ENCODE measurements around the gene GPANK1.

Gene GPANK1

DNA sequence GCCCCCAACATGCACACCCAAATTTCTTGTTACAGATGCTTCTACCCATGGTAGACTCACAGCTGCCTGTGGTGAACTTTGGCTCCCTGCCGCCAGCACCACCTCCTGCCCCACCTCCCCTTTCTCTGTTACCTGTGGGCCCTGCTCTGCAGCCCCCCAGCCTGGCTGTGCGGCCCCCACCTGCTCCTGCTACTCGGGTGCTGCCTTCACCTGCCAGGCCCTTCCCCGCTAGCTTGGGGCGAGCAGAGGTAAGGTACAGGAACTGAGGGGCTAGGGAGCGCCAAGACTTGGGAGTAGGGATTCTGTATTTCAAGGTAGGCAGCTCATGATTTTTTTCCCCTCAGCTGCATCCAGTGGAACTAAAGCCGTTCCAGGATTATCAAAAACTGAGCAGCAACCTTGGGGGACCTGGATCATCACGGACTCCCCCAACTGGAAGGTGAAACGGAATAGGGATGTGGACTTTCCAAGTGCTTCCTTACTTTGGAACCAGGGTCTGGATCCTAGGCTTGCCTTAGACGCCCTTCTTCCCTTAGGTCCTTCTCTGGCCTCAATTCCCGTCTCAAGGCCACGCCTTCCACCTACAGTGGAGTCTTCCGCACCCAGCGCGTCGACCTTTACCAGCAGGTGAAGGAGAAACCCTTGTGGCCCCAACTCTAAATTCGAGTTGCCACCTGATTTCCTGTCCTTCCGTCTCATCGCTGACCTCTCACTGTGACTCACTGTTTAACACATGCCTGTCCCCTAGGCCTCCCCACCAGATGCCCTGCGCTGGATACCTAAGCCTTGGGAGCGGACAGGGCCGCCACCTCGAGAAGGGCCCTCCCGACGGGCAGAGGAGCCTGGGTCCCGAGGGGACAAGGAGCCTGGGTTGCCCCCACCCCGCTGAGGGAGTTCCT is 27.9 kb downstream of the GPANK1 start:
- DNase-seq = peak; percentile 27

DNA sequence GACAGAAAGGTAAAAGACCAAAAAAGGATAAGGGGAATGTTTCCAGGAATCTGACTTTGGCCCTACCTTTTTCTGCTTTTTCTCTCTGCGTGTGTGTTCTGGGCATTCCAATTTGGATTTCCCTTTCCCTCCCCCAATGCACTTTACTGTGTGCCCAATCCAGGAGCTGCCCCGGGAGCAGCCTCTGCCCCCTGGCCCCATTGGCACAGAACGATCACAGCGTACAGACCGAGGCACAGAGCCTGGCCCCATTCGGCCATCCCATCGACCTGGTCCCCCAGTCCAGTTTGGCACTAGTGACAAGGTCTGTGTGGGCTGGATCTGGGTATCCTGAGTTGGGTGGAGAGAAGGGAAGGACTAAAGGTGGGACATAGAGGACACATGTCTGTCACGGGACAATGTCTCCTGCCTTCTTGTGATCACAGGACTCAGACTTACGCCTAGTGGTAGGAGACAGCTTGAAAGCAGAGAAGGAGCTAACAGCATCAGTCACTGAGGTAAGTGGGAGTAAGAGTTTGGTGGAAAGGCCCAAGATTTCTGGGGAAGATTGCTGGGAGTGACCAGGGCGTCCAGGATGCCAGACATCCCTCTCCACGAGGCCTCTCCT is 29.7 kb downstream of the GPANK1 start:
- DNase-seq = no peak

DNA sequence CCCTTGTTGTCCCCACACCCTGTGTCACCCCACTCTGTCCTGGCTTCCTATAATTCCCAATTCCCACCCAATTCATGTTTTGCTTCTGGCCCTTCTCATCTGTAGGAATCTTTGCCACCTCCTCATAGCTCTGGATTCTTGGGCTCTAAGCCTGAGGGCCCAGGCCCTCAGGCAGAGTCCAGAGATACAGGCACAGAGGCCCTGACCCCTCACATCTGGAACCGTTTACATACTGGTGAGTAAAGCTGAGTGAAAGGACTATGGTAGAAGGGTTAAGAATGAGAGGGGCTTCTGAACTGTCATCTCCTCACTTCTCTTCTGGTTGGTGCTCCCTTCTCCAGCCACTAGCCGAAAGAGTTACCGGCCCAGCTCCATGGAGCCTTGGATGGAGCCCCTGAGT is 30.7 kb downstream of the GPANK1 start:
- no peak for DNase-seq

DNA sequence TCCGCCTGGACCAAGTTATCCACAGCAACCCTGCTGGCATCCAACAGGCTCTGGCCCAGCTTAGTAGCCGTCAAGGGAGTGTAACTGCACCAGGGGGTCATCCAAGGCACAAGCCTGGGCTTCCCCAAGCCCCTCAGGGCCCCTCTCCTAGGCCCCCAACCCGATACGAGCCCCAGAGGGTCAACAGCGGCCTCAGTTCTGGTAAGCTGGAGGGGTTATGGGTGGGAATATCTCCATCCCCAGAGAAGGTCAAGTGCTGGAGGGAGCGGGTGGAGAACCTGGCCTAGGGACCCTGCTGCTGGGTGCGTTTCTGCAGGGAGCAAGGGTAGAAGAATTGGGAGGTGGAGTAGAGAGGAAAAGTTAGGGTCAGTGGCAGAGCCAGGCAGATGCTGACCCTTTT is 31.4 kb downstream of the GPANK1 start:
- no peak for DNase-seq

DNA sequence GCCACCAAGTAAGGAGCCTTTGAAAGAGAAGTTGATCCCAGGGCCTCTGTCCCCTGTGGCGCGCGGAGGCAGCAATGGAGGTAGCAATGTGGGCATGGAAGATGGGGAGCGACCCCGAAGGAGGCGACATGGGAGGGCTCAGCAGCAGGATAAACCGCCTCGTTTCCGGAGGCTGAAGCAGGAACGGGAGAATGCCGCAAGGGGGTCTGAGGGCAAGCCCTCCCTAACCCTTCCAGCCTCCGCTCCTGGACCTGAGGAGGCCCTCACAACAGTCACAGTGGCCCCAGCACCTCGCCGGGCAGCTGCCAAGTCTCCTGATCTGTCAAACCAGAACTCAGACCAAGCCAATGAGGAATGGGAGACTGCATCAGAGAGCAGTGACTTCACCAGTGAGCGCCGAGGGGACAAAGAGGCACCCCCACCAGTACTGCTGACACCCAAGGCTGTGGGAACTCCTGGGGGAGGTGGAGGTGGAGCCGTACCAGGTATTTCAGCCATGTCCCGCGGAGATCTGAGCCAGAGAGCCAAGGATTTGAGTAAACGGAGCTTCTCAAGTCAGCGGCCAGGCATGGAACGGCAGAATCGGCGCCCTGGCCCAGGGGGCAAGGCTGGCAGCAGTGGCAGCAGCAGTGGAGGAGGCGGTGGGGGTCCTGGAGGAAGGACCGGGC is 32.4 kb downstream of the GPANK1 start:
- no peak for DNase-seq

DNA sequence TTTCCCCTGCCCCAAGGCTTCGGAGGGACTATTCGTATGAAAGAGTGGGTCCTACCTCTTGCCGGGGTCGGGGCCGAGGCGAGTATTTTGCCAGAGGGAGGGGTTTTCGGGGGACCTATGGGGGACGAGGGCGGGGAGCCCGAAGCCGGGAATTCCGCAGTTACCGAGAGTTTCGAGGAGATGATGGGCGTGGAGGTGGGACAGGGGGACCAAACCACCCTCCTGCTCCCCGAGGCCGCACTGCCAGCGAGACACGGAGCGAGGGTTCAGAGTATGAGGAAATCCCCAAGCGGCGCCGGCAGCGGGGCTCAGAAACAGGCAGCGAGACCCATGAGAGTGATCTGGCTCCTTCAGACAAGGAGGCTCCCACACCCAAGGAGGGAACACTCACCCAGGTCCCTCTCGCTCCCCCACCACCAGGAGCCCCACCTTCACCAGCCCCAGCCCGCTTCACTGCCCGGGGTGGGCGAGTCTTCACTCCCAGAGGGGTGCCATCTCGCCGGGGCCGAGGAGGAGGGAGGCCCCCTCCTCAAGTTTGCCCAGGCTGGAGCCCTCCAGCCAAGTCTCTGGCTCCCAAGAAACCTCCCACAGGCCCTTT is 33.0 kb downstream of the GPANK1 start:
- no peak for DNase-seq

DNA sequence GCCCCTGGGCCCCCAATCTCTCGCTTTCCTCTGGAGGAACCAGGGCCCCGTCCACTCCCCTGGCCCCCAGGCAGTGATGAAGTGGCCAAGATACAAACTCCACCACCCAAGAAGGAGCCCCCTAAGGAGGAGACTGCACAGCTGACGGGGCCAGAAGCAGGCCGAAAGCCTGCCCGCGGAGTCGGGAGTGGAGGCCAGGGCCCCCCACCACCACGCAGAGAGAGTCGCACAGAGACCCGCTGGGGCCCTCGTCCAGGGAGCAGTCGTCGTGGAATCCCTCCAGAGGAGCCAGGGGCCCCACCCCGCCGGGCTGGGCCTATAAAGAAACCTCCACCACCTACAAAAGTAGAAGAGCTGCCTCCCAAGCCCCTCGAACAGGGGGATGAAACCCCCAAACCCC is 33.6 kb downstream of the GPANK1 start:
- DNase-seq = no peak

DNA sequence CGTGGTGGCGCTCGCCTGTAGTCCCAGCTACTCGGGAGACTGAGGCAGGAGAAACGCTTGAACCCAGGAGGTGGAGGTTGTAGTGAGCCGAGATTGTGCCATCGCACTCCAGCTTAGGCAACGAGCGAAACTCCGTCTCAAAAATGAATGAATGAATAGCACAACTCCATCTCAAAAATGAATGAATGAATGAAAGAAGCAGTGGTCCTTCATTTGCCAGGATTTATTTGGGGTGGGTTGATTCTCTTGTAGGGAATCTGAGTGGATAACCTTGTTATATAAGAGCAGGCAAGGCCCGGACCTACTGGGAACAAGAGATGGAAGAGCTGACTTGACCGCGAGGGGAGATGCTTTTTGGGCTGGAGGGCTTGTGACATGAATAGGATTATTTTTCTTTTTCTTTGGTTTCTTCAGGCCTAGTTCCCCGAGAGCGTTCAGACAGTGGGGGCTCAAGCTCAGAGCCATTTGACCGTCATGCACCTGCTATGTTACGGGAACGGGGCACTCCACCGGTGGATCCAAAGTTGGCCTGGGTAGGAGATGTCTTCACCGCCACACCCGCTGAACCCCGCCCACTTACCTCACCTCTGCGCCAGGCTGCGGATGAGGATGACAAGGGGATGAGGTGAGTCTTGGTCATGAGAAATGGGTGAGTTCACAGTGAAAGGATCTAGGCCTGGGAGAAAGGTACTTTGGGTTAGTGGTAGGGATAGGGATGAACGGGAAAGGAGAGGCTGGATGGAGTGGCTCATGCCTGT is 34.4 kb downstream of the GPANK1 start:
- no peak for DNase-seq

DNA sequence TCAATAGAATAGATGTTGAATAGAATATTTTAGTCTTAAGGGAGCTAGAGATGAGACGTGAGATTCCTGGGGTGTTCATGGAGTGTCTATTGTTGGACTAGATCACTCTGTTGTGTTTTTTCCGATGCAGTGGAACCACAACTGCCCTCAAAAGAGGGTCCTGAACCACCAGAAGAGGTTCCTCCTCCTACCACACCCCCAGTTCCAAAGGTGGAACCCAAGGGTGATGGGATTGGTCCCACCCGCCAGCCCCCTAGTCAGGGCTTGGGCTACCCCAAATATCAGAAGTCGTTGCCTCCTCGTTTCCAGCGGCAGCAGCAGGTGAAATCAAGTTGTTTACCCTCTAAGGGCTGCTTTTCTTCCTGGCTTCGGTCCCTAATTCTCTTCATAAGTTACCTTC is 35.8 kb downstream of the GPANK1 start:
- no peak for DNase-seq

DNA sequence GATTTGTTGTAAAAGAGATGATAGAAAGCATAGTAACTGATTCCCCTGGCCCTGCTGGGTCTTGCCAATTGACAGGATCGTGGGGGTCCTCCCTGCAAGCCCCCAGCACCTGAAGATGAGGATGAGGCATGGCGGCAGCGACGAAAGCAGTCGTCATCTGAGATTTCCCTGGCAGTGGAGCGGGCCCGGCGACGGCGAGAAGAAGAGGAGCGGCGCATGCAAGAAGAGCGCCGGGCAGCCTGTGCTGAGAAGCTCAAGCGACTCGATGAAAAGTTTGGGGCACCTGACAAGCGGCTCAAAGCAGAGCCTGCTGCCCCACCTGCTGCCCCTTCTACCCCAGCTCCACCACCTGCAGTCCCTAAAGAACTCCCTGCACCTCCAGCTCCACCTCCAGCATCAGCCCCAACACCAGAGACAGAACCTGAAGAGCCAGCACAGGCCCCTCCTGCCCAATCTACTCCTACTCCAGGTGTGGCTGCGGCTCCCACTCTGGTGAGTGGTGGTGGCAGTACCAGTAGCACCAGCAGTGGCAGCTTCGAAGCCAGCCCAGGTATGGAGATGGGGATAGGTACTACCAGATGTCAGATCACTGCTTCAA is 37.0 kb downstream of the GPANK1 start:
- DNase-seq = no peak

DNA sequence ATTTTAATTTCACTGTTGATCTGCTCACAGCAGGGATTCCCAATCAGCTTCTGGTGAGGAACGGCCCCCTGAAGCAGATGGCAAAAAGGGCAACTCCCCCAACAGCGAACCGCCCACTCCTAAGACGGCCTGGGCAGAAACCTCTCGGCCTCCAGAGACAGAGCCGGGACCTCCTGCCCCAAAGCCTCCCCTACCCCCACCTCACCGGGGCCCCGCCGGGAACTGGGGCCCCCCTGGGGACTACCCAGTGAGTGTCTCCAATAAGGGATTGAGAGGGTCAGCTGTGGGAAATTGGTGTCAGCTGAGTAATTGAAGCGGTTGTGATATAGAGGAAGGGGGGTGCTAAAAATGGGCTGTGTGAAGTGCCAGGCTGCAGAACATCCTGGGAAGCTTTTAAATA is 37.8 kb downstream of the GPANK1 start:
- DNase-seq = no peak

DNA sequence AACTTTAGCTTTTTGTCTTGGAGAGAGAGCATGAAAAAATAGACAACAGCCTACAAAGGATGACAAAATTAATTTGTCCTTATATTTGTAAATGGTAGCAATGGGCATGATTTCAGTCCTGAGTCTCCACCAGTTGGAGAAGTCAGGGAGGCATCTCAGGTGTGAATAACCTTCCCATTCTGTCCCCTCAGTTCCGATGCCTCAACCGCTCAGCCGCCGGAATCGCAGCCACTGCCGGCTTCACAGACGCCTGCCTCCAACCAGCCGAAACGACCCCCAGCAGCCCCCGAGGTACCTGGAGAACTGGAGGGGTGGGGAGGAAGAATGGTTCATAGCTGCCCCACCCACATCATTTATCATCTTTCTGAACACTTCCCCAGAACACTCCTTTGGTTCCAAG is 40.7 kb downstream of the GPANK1 start:
- no peak for DNase-seq

DNA sequence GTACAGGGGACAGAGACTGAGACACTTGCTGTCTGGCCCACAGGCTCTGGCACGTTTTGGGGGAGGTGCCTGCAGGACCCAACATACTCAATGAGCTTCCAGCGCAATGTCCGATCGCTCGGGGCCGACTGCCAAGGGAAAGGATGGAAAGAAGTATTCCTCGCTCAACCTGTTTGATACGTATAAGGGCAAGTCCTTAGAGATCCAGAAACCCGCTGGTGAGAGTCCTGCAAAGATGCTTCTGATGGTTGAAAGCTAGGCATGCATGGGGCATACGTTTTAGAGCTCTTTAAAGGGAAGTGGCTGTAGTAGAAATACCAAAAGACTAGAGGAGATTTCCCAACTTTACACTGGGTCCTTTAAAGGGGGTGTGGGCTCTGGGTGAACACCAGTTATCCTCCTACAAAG is 42.1 kb downstream of the GPANK1 start:
- no peak for DNase-seq

DNA sequence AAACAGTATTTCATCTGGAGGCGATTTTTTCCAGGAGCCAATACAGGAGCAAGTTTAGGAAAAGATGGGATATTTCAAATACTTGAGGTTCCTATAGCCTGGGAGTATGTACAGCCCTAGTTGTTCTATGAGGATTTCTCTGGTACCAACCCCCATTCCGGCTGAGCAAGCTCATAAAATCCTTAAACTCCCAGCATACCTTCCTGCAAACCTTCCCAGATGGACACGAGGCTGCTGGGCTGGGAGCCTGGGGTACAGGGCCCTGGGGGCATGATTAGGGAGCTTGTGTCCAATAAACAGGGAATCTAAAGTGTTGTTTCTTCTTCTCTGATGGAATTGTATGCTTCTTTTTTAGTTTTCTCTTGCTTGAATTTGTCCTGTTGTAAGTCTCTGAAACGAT is 42.8 kb downstream of the GPANK1 start:
- peak; percentile 48 for DNase-seq

DNA sequence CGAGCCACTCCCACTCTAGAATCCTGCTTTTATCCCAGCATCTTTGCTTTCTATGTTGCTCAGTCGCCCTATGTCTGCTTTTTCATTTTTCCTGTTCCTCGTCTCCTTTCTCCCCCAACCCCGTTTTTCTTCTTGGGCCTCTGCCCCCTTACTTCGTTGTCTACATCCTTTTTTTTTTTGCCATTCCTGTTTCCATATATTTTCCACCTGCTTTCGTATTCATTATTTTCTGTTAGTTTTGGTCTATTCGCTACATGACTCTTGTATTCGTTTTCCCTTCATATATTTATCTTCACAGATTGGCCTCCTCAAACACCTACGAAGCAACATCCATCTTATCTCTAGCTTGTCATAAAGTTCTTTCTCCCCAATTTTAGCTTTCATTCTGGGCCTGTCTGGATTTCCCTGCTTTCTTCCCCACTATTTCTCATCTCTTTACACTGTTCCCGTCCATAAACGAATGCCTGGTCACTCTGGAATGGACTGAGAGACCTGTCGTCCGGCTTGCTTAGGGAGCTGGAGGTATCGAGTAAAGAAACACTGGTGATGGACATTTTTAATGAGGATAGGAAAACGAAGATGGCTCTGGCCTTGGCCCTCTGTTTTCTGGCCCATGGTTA is 43.4 kb downstream of the GPANK1 start:
- DNase-seq = no peak

DNA sequence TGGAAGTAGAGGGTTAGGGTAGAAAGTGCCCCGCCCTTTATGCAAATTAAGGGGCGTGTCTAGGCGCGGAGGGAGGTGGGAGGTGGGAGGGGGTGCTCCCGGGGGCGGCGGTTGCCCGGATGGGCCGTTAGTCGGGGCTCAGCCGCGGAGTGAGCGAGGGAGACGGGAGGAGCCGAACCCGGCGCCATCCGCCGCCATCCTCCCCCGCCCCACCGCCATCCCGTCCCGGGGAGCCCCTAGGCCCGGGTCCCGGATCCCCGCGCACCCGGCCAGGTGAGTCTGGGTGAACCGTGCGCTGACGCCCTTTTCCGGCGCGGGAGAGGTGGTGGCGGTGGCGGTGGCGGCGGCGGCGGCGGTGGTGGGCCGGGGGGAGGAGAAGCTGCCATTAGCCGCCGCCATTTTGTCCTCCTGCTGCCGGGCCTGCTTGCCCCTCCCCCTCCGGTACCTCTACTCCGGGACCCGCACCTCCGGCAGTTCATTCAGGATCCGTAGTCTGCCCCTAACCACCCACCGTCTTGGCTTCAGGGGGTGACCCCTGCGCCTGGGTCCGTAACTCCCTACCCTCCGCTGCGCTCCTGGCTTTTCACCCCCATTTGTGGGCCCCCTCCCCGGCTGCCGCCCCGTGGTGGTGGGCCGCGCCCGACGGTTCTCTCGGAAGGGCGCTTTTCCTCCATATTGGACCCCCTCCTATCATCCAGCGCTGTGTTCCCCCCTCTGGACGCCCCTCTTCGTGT is 44.0 kb downstream of the GPANK1 start, which contains the start of gene PRRC2A:
Gene PRRC2A, plus strand, starts transcription at position 130 of the 734 bp plus-strand sequence. CDS start 2,075 bp downstream, outside the sequence.
- peak; percentile 93 for DNase-seq

DNA sequence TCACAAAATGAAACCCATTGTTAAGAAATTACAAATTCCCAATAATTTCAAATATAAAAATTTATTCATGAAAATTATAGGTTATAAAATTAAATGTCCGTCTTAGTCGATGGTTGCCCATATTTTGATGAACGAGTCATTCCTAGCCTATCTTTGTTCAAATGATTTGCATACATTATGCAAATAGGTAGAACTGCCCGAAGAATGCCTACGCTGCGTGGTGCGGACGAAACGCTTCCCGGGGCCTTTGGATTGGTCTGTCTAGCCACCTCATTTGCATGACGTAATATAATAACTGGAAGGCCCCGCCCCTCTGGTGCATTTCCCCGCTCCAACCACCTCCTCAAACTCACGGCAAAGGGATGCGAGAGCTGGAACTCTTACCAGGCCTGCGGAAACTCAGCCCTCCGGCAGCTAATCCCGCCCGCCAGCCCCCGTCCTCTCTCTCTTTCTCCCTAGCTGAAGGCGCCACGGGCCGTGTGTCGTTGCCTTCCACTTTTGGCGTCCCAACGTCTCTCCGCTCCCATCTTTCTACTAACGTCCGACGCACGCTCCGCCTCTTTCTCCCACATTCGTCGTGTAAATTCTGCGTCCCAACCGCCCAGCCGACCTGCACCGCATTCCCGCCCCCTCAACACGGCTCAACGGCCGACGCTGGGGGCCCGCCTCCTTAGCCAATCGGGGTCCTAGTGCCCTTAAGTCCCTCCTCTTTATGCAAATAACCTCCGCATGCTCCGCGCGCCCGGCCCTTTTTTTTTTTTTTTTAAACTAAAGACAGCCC is 44.8 kb downstream of the GPANK1 start:
- peak; percentile 99 for DNase-seq

DNA sequence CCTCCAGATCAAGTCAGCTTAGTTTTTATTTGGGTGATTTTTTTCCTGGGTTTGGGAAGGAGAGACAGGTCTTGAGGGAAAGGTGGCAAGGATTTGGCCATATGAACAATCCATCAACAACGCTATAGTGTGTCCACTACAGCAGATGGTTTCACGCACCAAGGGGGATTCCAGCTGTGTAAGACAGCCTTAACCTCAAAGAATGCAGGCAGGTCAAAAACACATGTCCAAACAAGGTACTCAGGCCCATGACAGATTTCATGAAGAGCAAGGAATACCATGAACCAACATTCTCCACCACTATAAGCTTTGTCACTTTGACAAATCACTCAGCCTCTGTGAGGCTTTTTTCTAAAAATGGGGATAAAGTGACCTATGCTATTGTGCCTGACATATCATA is 47.8 kb downstream of the GPANK1 start:
- peak; percentile 34 for DNase-seq

DNA sequence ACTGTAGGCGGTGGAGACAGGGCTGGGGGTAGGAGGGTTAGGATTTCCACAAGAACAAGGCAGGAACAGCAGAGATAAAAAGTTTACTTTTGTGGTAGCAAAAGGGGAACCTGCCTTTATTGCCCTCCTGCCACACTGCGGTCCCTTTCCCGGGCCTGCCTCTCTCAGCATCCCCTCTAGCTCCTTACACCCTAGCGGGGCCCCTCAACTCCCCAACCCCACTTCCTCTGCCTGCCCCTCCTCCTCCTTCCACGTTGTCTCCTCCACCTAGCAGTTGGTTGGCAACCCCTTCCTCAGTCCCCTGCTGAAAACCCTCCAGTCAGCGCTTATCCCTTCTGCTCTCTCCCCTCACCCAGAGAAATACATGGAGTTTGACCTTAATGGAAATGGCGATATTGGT is 49.0 kb downstream of the GPANK1 start:
- no peak for DNase-seq
